ENCODE measurements around the gene CLCN4.

GRCh38 chrX:10164879-10165278 is 8.1 kb downstream of the CLCN4 start:
- no peak for TF ChIP-seq CTCF (IDR thresholded peaks at IDR 0.05)
- no peak for TF ChIP-seq POLR2A (IDR thresholded peaks at IDR 0.05)
